GM23338 (cell line): ENCODE data around the gene CYSRT1. TPM values are rescaled to one million over a fixed set of nuclear protein-coding genes. Genes with fewer than 3 reads are reported as not detected.
A peak's percentile ranks its signal among the peaks of the same experiment; 100 is the strongest.

Source experiments
- ATAC-seq: fragments of 200-7000 bp; cut with Tn5 transposase; 3 replicates; pipeline ENCODE4 v1.9.1; 2020
- DNase-seq: peaks from one replicate; pipeline ENCODE4 v3.0.0-alpha.2; 2015; ENCODE audit warnings: low spot score
- H2AFZ ChIP-seq: fragments of 200-600 bp; sonication (generic); 2 replicates; pipeline ENCODE4 v1.8.0; 2016; ENCODE audit warnings: antibody characterized with exemption, mild to moderate bottlenecking, moderate library complexity
- H3F3A ChIP-seq: fragments of 200-600 bp; sonication (generic); replicated peaks from 2 replicates; pipeline ENCODE4 v1.8.0; 2017; ENCODE audit warnings: antibody characterized with exemption, mixed run types, low read depth
- H3K27ac ChIP-seq: fragments of 200-600 bp; sonication (generic); 2 replicates; pipeline ENCODE4 v1.6.1; 2016; ENCODE audit warnings: low read depth
- H3K27me3 ChIP-seq: fragments of 200-600 bp; sonication (generic); 2 replicates; pipeline ENCODE4 v1.8.0; 2016; ENCODE audit warnings: mild to moderate bottlenecking, mixed run types, moderate library complexity; ENCODE audit not compliant: insufficient read depth
- H3K36me3 ChIP-seq: fragments of 200-600 bp; sonication (generic); 2 replicates; pipeline ENCODE4 v1.8.0; 2016; ENCODE audit warnings: mild to moderate bottlenecking; ENCODE audit not compliant: insufficient read depth
- H3K4me1 ChIP-seq: fragments of 200-600 bp; sonication (generic); 2 replicates; pipeline ENCODE4 v1.8.0; 2016; ENCODE audit warnings: mild to moderate bottlenecking, moderate library complexity; ENCODE audit not compliant: insufficient read depth
- H3K4me2 ChIP-seq: fragments of 200-600 bp; sonication (generic); 2 replicates; pipeline ENCODE4 v1.7.1; 2017; ENCODE audit warnings: mixed run types
- H3K4me3 ChIP-seq: fragments of 200-600 bp; sonication (generic); 2 replicates; pipeline ENCODE4 v1.6.1; 2016; ENCODE audit warnings: mixed run types
- H3K79me2 ChIP-seq: fragments of 200-600 bp; sonication (generic); replicated peaks from 2 replicates; pipeline ENCODE4 v1.8.0; 2017; ENCODE audit warnings: mild to moderate bottlenecking; ENCODE audit not compliant: insufficient read depth
- H3K9me2 ChIP-seq: fragments of 200-600 bp; sonication (generic); 2 replicates; pipeline ENCODE4 v1.8.0; 2017; ENCODE audit not compliant: insufficient read depth
- H4K20me1 ChIP-seq: fragments of 200-600 bp; sonication (generic); replicated peaks from 2 replicates; pipeline ENCODE4 v1.8.0; 2017; ENCODE audit warnings: mild to moderate bottlenecking; ENCODE audit not compliant: insufficient read depth
- H3K27ac Mint-ChIP-seq: 2 replicates; pipeline ENCODE4 v1.8.0; 2020; ENCODE audit warnings: inconsistent platforms, mild to moderate bottlenecking, moderate library complexity, mixed read lengths
- H3K27me3 Mint-ChIP-seq: 3 replicates; pipeline ENCODE4 v1.8.0; 2022; ENCODE audit warnings: low read depth, mild to moderate bottlenecking, moderate library complexity, mixed read lengths, inconsistent platforms; ENCODE audit not compliant: insufficient read depth, poor library complexity
- H3K36me3 Mint-ChIP-seq: 3 replicates; pipeline ENCODE4 v1.8.0; 2021; ENCODE audit warnings: low read depth, mild to moderate bottlenecking, inconsistent platforms, moderate library complexity, mixed read lengths
- H3K4me1 Mint-ChIP-seq: 3 replicates; pipeline ENCODE4 v1.8.0; 2020; ENCODE audit warnings: mild to moderate bottlenecking, inconsistent platforms, mixed read lengths
- H3K4me3 Mint-ChIP-seq: 3 replicates; pipeline ENCODE4 v1.8.0; 2021; ENCODE audit warnings: moderate library complexity, mild to moderate bottlenecking, inconsistent platforms, mixed read lengths
- H3K9me3 Mint-ChIP-seq: 3 replicates; pipeline ENCODE4 v1.8.0; 2020; ENCODE audit warnings: moderate library complexity, mild to moderate bottlenecking, inconsistent platforms, mixed read lengths
- CREB1 ChIP-seq: fragments of 250-450 bp; sonication (Bioruptor Pico); IDR thresholded peaks from 2 replicates; pipeline ENCODE4 v1.5.0; 2020; ENCODE audit warnings: low read depth, mild to moderate bottlenecking, moderate library complexity
- EZH2 ChIP-seq: fragments of 200-600 bp; sonication (generic); IDR thresholded peaks from one replicate; pipeline ENCODE4 v1.8.0; 2017; ENCODE audit warnings: antibody characterized with exemption, mild to moderate bottlenecking, low read depth; ENCODE audit not compliant: unreplicated experiment
- EZH2phosphoT487 ChIP-seq: fragments of 200-600 bp; sonication (generic); IDR thresholded peaks from one replicate; pipeline ENCODE4 v1.8.1; 2018; ENCODE audit warnings: antibody characterized with exemption; ENCODE audit not compliant: unreplicated experiment
- JUNB ChIP-seq: IDR thresholded peaks from one replicate; pipeline ENCODE4 v1.6.1; 2016; ENCODE audit warnings: antibody characterized with exemption; ENCODE audit not compliant: unreplicated experiment
- STAT1 ChIP-seq: IDR thresholded peaks from one replicate; pipeline ENCODE4 v1.6.1; 2016; ENCODE audit warnings: antibody characterized with exemption; ENCODE audit not compliant: unreplicated experiment
- ZNF114 ChIP-seq: fragments of 250-450 bp; sonication (Bioruptor Pico); IDR thresholded peaks from 2 replicates; pipeline ENCODE4 v1.5.0; 2020; ENCODE audit warnings: mild to moderate bottlenecking, moderate library complexity
- ZNF331 ChIP-seq: fragments of 250-450 bp; sonication (Bioruptor Pico); IDR thresholded peaks from 2 replicates; pipeline ENCODE4 v1.5.0; 2020; ENCODE audit warnings: low read depth, mild to moderate bottlenecking, moderate library complexity
- polyA plus RNA-seq: library from polyadenylated mRNA; unstranded; fragments of >200 nt; fragmentation: Nextera tagmentation; extraction: Ambion mirVana; gene quantifications from 2 replicates; pipeline ENCODE4 v1.2.1, GENCODE V29; 2016
- total RNA-seq: library from RNA; depleted of rRNA; stranded (reverse); fragments of >200 nt; shearing (Covaris generic); gene quantifications from 2 replicates; pipeline ENCODE4 v1.2.3, GENCODE V29; 2014
- TF ChIP-seq, protein P1 (sequence below): IDR thresholded peaks from one replicate; pipeline ENCODE4 v1.6.1; 2018; ENCODE audit warnings: antibody characterized with exemption; ENCODE audit not compliant: unreplicated experiment
- TF ChIP-seq, protein P2 (sequence below): IDR thresholded peaks from 2 replicates; pipeline ENCODE4 v1.6.1; 2016; ENCODE audit warnings: antibody characterized with exemption
- TF ChIP-seq, protein P3 (sequence below), 2 experiments: fragments of 200-600 bp in 1 of 2; sonication (generic) in 1 of 2; conservative IDR thresholded peaks; 2 replicates each; pipeline versions ENCODE4 v1.5.1 to v1.6.1; 2016 to 2017; ENCODE audit warnings: antibody characterized with exemption in 2 of 2, low read depth in 2 of 2, mild to moderate bottlenecking in 2 of 2, moderate library complexity in 1 of 2
- TF ChIP-seq, protein P4 (sequence below): fragments of 250-450 bp; sonication (Bioruptor Pico); IDR thresholded peaks from 2 replicates; pipeline ENCODE4 v1.5.0; 2020; ENCODE audit warnings: mild to moderate bottlenecking, moderate library complexity

Gene CYSRT1
- total and polyA plus RNA-seq, 2 experiments from 2014 or later = 2.0 to 3.2 TPM

DNA sequence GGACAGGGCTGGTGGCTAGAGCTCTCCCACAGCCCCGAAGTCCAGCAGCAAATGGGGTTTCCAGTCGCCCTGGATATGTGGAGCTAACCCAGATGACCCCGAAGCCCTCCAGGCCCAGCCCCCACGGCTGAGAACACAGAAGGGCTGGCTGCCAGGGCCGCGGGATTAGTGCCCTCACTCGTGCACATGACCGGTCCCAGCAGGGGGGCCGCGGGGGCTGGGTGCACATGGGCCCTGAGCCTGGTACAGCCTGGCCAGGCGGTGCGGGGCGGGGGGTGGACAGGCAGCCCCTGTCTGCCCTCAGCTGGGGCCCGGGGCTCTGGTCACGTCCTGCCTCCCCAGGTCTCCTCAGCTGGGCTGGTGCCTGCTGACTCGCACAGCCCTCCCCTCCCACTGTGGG lies 30.6 kb upstream of the CYSRT1 start:
- H3K27me3 Mint-ChIP-seq = peaks cover 6% of the 10 kb centered on the region
- H3F3A ChIP-seq = no peaks in the 10 kb centered on the region
- H3K27me3 ChIP-seq = no peaks in the 10 kb centered on the region
- no peak overlapping the region for H3K4me3 Mint-ChIP-seq
- ATAC-seq (peak; percentile 6; the same call in 2 of the 3 replicates), DNase-seq (no peak)
- no peaks in the 10 kb centered on the region; the same call in 2 of the 3 replicates for H3K9me3 Mint-ChIP-seq
- peaks cover 9% of the 10 kb centered on the region for H3K4me1 ChIP-seq
- no peaks in the 10 kb centered on the region for H3K9me2 ChIP-seq
- H3K36me3 ChIP-seq = no peaks in the 10 kb centered on the region
- no peak overlapping the region for H3K4me2 ChIP-seq
- no peak overlapping the region for H3K27ac ChIP-seq
- no peak overlapping the region for H3K4me3 ChIP-seq
- peaks cover 5% of the 10 kb centered on the region for H3K36me3 Mint-ChIP-seq
- H4K20me1 ChIP-seq = no peaks in the 10 kb centered on the region; the same call in 1 of the 2 replicates
- H3K4me1 Mint-ChIP-seq = peaks cover 17% of the 10 kb centered on the region
- peaks cover 47% of the 10 kb centered on the region for H3K79me2 ChIP-seq
- no peak overlapping the region for H3K27ac Mint-ChIP-seq
- no peak overlapping the region for H2AFZ ChIP-seq
- no peak for TF ChIP-seq EZH2
- TF ChIP-seq EZH2phosphoT487 = no peak
- no peak for TF ChIP-seq CREB1 (CRISPR knock-in tag)
- TF ChIP-seq ZNF114 (CRISPR knock-in tag) = no peak
- TF ChIP-seq, protein P1, sequence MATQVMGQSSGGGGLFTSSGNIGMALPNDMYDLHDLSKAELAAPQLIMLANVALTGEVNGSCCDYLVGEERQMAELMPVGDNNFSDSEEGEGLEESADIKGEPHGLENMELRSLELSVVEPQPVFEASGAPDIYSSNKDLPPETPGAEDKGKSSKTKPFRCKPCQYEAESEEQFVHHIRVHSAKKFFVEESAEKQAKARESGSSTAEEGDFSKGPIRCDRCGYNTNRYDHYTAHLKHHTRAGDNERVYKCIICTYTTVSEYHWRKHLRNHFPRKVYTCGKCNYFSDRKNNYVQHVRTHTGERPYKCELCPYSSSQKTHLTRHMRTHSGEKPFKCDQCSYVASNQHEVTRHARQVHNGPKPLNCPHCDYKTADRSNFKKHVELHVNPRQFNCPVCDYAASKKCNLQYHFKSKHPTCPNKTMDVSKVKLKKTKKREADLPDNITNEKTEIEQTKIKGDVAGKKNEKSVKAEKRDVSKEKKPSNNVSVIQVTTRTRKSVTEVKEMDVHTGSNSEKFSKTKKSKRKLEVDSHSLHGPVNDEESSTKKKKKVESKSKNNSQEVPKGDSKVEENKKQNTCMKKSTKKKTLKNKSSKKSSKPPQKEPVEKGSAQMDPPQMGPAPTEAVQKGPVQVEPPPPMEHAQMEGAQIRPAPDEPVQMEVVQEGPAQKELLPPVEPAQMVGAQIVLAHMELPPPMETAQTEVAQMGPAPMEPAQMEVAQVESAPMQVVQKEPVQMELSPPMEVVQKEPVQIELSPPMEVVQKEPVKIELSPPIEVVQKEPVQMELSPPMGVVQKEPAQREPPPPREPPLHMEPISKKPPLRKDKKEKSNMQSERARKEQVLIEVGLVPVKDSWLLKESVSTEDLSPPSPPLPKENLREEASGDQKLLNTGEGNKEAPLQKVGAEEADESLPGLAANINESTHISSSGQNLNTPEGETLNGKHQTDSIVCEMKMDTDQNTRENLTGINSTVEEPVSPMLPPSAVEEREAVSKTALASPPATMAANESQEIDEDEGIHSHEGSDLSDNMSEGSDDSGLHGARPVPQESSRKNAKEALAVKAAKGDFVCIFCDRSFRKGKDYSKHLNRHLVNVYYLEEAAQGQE = no peak
- no peak for TF ChIP-seq STAT1
- TF ChIP-seq, protein P2, sequence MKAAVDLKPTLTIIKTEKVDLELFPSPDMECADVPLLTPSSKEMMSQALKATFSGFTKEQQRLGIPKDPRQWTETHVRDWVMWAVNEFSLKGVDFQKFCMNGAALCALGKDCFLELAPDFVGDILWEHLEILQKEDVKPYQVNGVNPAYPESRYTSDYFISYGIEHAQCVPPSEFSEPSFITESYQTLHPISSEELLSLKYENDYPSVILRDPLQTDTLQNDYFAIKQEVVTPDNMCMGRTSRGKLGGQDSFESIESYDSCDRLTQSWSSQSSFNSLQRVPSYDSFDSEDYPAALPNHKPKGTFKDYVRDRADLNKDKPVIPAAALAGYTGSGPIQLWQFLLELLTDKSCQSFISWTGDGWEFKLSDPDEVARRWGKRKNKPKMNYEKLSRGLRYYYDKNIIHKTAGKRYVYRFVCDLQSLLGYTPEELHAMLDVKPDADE = no peak
- no peak for TF ChIP-seq JUNB
- TF ChIP-seq, protein P3, sequence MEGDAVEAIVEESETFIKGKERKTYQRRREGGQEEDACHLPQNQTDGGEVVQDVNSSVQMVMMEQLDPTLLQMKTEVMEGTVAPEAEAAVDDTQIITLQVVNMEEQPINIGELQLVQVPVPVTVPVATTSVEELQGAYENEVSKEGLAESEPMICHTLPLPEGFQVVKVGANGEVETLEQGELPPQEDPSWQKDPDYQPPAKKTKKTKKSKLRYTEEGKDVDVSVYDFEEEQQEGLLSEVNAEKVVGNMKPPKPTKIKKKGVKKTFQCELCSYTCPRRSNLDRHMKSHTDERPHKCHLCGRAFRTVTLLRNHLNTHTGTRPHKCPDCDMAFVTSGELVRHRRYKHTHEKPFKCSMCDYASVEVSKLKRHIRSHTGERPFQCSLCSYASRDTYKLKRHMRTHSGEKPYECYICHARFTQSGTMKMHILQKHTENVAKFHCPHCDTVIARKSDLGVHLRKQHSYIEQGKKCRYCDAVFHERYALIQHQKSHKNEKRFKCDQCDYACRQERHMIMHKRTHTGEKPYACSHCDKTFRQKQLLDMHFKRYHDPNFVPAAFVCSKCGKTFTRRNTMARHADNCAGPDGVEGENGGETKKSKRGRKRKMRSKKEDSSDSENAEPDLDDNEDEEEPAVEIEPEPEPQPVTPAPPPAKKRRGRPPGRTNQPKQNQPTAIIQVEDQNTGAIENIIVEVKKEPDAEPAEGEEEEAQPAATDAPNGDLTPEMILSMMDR (conservative IDR thresholded peaks at IDR 0.05; ENCODE audit: low read depth in 2 of 2) = no peak
- TF ChIP-seq ZNF331 = no peak
- TF ChIP-seq, protein P4, sequence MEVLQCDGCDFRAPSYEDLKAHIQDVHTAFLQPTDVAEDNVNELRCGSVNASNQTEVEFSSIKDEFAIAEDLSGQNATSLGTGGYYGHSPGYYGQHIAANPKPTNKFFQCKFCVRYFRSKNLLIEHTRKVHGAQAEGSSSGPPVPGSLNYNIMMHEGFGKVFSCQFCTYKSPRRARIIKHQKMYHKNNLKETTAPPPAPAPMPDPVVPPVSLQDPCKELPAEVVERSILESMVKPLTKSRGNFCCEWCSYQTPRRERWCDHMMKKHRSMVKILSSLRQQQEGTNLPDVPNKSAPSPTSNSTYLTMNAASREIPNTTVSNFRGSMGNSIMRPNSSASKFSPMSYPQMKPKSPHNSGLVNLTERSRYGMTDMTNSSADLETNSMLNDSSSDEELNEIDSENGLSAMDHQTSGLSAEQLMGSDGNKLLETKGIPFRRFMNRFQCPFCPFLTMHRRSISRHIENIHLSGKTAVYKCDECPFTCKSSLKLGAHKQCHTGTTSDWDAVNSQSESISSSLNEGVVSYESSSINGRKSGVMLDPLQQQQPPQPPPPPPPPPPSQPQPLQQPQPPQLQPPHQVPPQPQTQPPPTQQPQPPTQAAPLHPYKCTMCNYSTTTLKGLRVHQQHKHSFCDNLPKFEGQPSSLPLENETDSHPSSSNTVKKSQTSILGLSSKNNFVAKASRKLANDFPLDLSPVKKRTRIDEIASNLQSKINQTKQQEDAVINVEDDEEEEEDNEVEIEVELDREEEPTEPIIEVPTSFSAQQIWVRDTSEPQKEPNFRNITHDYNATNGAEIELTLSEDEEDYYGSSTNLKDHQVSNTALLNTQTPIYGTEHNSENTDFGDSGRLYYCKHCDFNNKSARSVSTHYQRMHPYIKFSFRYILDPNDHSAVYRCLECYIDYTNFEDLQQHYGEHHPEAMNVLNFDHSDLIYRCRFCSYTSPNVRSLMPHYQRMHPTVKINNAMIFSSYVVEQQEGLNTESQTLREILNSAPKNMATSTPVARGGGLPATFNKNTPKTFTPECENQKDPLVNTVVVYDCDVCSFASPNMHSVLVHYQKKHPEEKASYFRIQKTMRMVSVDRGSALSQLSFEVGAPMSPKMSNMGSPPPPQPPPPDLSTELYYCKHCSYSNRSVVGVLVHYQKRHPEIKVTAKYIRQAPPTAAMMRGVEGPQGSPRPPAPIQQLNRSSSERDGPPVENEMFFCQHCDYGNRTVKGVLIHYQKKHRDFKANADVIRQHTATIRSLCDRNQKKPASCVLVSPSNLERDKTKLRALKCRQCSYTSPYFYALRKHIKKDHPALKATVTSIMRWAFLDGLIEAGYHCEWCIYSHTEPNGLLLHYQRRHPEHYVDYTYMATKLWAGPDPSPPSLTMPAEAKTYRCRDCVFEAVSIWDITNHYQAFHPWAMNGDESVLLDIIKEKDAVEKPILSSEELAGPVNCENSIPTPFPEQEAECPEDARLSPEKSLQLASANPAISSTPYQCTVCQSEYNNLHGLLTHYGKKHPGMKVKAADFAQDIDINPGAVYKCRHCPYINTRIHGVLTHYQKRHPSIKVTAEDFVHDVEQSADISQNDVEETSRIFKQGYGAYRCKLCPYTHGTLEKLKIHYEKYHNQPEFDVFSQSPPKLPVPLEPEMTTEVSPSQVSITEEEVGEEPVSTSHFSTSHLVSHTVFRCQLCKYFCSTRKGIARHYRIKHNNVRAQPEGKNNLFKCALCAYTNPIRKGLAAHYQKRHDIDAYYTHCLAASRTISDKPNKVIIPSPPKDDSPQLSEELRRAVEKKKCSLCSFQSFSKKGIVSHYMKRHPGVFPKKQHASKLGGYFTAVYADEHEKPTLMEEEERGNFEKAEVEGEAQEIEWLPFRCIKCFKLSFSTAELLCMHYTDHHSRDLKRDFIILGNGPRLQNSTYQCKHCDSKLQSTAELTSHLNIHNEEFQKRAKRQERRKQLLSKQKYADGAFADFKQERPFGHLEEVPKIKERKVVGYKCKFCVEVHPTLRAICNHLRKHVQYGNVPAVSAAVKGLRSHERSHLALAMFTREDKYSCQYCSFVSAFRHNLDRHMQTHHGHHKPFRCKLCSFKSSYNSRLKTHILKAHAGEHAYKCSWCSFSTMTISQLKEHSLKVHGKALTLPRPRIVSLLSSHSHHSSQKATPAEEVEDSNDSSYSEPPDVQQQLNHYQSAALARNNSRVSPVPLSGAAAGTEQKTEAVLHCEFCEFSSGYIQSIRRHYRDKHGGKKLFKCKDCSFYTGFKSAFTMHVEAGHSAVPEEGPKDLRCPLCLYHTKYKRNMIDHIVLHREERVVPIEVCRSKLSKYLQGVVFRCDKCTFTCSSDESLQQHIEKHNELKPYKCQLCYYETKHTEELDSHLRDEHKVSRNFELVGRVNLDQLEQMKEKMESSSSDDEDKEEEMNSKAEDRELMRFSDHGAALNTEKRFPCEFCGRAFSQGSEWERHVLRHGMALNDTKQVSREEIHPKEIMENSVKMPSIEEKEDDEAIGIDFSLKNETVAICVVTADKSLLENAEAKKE (CRISPR knock-in tag) = no peak
